Psoas muscle (tissue), 8 donors: ENCODE results near the gene SDK2. TPM values are rescaled to one million over a fixed set of nuclear protein-coding genes. Genes with fewer than 3 reads are reported as not detected.

ENCODE experiments used
- ATAC-seq, 4 donors: fragments of 200-7000 bp; cut with Tn5 transposase; one replicate each; pipeline ENCODE4 v1.9.1; 2020; ENCODE audit warnings: moderate library complexity in 3 of 4, mild to moderate bottlenecking in 2 of 4
- DNase-seq, 2 donors: peaks; one replicate each; pipeline ENCODE4 v3.0.0-alpha.2; 2020
- H3K27ac ChIP-seq: fragments of 200-600 bp; one replicate; pipeline ENCODE4 v1.8.0; 2022
- H3K27me3 ChIP-seq, 3 donors: fragments of 200-600 bp in 1 of 3; one replicate each; pipeline versions ENCODE4 v1.6.1 to v1.8.0; 2013 to 2022; ENCODE audit warnings: low read length in 2 of 3, mild to moderate bottlenecking in 2 of 3, moderate library complexity in 1 of 3; ENCODE audit not compliant: insufficient read depth in 3 of 3
- H3K36me3 ChIP-seq, 2 donors: fragments of 200-600 bp in 1 of 2; one replicate each; pipeline versions ENCODE4 v1.6.1 to v1.8.0; 2013 to 2022; ENCODE audit warnings: low read depth in 1 of 2, mild to moderate bottlenecking in 1 of 2, moderate library complexity in 1 of 2; ENCODE audit not compliant: insufficient read depth in 1 of 2
- H3K4me1 ChIP-seq: fragments of 200-600 bp; one replicate; pipeline ENCODE4 v1.8.0; 2022
- H3K4me3 ChIP-seq: fragments of 200-600 bp; one replicate; pipeline ENCODE4 v1.8.0; 2022; ENCODE audit warnings: mild to moderate bottlenecking
- H3K9me3 ChIP-seq: fragments of 200-600 bp; one replicate; pipeline ENCODE4 v1.8.0; 2022
- CTCF ChIP-seq: fragments of 200-600 bp; IDR thresholded peaks from one replicate; pipeline ENCODE4 v1.8.0; 2022; ENCODE audit warnings: antibody characterized with exemption
- WGBS, 3 donors: extraction: QIAGEN DNeasy Blood & Tissue Kit; methylation state at CpG; one replicate each; pipeline versions ENCODE4 v1.1.6 to v1.1.7; 2013; 5-methylcytosine and 5-hydroxymethylcytosine counted together
- intact Hi-C, 2 donors: fragments of 100-400 bp; cut with DNase I; formaldehyde crosslinking; loops; one replicate each; pipeline versions ENCODE4 v1.11.0 to v1.14.2; 2022
- polyA plus RNA-seq, 3 donors: library from polyadenylated mRNA; stranded (reverse); fragments of 200-250 nt; gene quantifications; one replicate each; pipeline ENCODE4 v1.2.3, GENCODE V29; 2013
- total RNA-seq, 4 donors: library from RNA; stranded (reverse); fragmentation: NEBNext Ultra II Directional in 2 of 4; extraction: Animal tissue kit (Norgen Biotek cat#: 25700) in 2 of 4; gene quantifications; one replicate each; pipeline versions ENCODE4 v1.2.1 to v1.2.4, GENCODE V29; 2021 to 2023
- donor health status: healthy with polysubstance abuse.
- donor health status: DM: no; HTN: no; CAD: no; lungs with moderate emphysema.
- donor health status: Bipolar disorder and iron deficiency.
- donor health status: healthy.
- donor health status: DM: yes; HTN: yes; CAD: no.
- donor health status: DM: no; HTN: no; CAD: no.
- donor health status: DM: no; HTN: no; CAD: no.
- donor health status: DM: yes; HTN: yes; CAD: no.

Gene SDK2
- total and polyA plus RNA-seq, 7 donors, result 0.04 to 2.8 (median 0.24) TPM

DNA sequence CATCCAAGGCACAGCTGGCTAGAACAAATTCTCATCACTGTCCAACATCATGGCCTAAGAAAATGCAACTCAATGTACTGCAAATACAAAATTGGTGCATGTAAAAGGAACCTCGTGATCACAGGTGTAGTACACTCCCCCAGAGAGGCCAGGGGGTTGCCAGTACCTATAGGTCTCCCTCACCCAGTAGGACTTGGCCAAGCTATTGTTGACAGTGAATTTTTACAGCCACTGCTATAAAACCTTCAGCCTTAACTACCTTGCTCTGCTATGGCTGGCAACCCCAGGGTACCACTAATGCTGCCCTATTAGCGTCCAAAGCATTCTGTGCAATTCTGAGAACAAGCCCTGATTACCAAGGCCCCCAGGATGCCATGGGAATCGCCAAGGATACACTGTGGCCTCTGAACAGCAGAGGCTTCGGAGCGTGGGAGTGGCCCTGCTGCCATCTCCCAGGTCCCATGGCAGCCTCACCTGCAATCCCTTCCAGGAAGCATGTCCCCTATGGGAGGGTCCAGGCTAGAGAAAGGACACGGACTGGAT is 67.6 kb downstream of the SDK2 start:
- Histone ChIP-seq H3K4me1 (no peaks in the 10 kb centered on the region), H3K9me3 (no peaks in the 10 kb centered on the region), H3K27ac (no peak overlapping the region), H3K36me3 (no peaks in the 10 kb centered on the region), H3K4me3 (no peak overlapping the region), H3K27me3 (peaks cover 0 to 3% (median 0%) of the 10 kb centered on the region in 3 donors)
- WGBS, 3 donors, result 86 to 88% (median 88%) methylated on average over 6 of the region's 6 CpGs
- ATAC-seq, result no peak
- DNase-seq, result no peak
- TF ChIP-seq CTCF, result no peak
- intact Hi-C loops, result no loop called here

DNA sequence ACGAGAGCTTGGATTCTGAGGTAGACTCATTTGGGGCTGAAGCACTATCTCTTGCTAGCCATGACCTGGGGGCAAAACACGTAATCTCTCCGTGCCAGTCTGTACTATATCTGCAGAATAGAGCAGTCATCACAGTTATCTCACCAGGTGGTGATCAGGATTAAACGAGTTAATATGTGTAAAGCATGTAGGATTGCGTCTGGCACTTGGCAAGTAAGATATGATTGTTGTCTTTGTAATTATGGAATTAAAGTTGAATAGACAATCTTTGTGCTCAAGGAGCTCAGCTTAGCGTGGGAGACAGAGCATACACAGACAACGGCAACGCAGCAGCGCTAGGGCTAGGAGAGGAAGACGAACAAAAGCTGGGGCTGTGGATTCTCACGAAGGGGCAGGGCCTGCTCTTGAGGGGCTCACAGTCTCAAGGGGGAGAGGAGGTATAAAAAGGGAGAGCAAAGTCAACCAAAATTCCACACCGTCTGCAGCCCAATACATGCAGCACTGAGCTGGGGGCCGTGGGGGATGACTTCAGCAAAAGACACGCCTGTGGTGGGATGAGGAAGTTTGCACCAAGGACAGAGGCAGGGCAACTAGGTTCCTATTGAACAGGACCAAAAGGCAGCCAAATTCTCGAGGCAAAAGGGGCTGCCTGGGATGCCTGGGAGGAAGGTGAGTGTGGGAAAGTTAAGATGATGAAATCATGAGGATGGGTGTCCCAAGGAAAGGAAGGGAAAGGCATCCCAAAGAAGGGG is 68.6 kb downstream of the SDK2 start:
- Histone ChIP-seq H3K36me3 (no peaks in the 10 kb centered on the region), H3K9me3 (no peaks in the 10 kb centered on the region), H3K27ac (no peak overlapping the region), H3K4me1 (no peaks in the 10 kb centered on the region), H3K4me3 (no peak overlapping the region), H3K27me3 (peaks cover 0 to 3% (median 0%) of the 10 kb centered on the region in 3 donors)
- intact Hi-C loops, result no loop called here
- ATAC-seq (no peak), DNase-seq (no peak)
- no peak for TF ChIP-seq CTCF
- WGBS, 3 donors, result 76 to 80% (median 78%) methylated on average over 15 of the region's 15 CpGs

DNA sequence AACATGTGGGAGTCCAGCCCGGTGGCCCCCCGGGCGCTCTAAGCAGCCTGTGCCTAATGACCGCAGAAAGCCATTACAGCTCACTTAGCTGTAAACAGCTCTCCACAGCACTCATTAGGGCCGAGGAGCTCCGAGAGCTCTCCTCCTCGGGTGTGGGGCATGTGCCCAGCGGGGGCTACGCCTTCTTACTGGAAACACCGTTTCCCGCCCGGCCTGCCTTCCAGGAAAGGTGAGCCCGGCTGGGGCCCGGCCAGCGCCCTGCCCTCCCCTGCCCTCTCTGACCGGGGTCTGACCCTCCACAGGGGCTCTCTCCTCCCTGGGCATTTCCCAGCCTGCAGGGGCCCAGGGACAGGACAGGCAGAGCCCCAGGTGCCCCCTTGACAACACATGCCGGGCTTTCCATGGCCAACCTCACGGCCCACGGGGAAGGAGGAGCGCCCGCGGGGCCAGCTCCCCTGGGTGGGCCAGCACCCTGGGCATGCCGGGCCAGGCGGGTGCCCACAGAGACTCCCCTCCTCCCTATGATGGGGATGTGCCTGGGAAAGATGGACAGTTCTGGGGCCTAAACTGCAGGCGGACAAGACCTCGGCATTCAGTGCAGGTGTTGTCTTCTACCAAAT is 72.6 kb downstream of the SDK2 start:
- ATAC-seq (no peak), DNase-seq (peak in 1 of 2 donors; percentile 26)
- TF ChIP-seq CTCF, result no peak
- Histone ChIP-seq H3K27me3 (peaks cover 0 to 1% (median 0%) of the 10 kb centered on the region in 3 donors), H3K27ac (no peak overlapping the region), H3K4me1 (no peaks in the 10 kb centered on the region), H3K4me3 (no peak overlapping the region), H3K36me3 (no peaks in the 10 kb centered on the region), H3K9me3 (no peaks in the 10 kb centered on the region)
- intact Hi-C loops, result no loop called here
- 77 to 80% (median 80%) methylated on average over 26 of the region's 26 CpGs for WGBS, 3 donors

DNA sequence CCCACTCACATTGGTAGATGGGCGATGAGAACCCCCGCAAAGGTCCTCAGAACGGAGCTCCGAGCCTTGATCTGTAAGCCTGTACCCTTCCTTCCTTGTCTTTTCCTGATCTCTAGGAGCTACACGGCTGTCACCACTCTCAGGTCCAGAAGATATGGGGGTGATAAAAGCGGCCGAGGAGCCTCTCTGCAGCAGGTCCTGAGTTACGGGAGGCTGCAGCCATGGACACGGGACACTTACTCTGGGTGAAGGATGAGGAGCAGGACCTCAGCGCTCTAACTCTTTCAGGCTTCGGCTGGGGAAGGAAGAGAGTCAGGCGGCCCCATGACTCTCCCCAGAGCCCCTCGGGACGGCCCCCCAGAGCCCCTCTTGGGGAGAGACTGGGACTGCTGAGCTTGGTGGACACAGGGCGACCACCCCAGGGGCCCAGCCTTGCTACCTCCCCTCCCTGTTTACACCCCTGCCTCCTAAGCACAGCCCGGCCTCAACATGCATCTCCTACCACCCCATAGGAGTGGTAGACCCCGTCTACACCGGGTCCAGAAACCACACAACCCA is 74.4 kb downstream of the SDK2 start:
- Histone ChIP-seq H3K27me3 (peaks cover 0 to 1% (median 0%) of the 10 kb centered on the region in 3 donors), H3K36me3 (no peaks in the 10 kb centered on the region), H3K4me3 (no peak overlapping the region), H3K9me3 (no peaks in the 10 kb centered on the region), H3K27ac (no peak overlapping the region), H3K4me1 (no peaks in the 10 kb centered on the region)
- intact Hi-C loops, result no loop called here
- no peak for TF ChIP-seq CTCF
- DNase-seq, result peak in 1 of 2 donors; percentile 28
- WGBS, 3 donors, result 80 to 85% (median 83%) methylated on average over 18 of the region's 18 CpGs
- ATAC-seq, result no peak
